Activated CD8-positive, alpha-beta memory T cell treated with anti-CD3 and anti-CD28 coated beads for 24 hours (primary cell): ENCODE data around the gene RHOH.
A peak's percentile ranks its signal among the peaks of the same experiment; 100 is the strongest.

Source experiments
- DNase-seq: peaks from one replicate; pipeline ENCODE4 v3.0.0-alpha.2; 2020

RHOH gene

GRCh38 chr4:40238700-40239548 is 42.1 kb downstream of the RHOH start:
- peak; percentile 77 for DNase-seq

- DNase-seq: peak; percentile 58
Observed at GRCh38 chr4:40240040-40240653, 43.3 kb downstream of the RHOH start.

GRCh38 chr4:40241026-40241425 is 44.2 kb downstream of the RHOH start:
- peak; percentile 53 for DNase-seq

GRCh38 chr4:40241941-40242340 is 45.1 kb downstream of the RHOH start:
- peak; percentile 74 for DNase-seq

GRCh38 chr4:40243386-40243948 is 46.6 kb downstream of the RHOH start:
- DNase-seq: no peak

- DNase-seq: no peak
Observed at GRCh38 chr4:40244606-40245005, 47.8 kb downstream of the RHOH start.

- DNase-seq: no peak
Observed at GRCh38 chr4:40245550-40245949, 48.7 kb downstream of the RHOH start.

GRCh38 chr4:40246011-40246900 is 49.4 kb downstream of the RHOH start:
- no peak for DNase-seq

GRCh38 chr4:40246938-40247337 is 50.1 kb downstream of the RHOH start:
- peak; percentile 54 for DNase-seq

GRCh38 chr4:40247350-40247749 is 50.5 kb downstream of the RHOH start:
- DNase-seq: peak; percentile 77

- no peak for DNase-seq
Observed at GRCh38 chr4:40251366-40251765, 54.5 kb downstream of the RHOH start.

- no peak for DNase-seq
Observed at GRCh38 chr4:40253906-40254305, 57.1 kb downstream of the RHOH start.

GRCh38 chr4:40254608-40255392 is 58.0 kb downstream of the RHOH start:
- no peak for DNase-seq

- no peak for DNase-seq
Observed at GRCh38 chr4:40255393-40256281, 58.8 kb downstream of the RHOH start.

GRCh38 chr4:40256329-40256728 is 59.5 kb downstream of the RHOH start:
- no peak for DNase-seq

GRCh38 chr4:40256817-40257216 is 60.0 kb downstream of the RHOH start:
- no peak for DNase-seq

GRCh38 chr4:40258627-40259026 is 61.8 kb downstream of the RHOH start:
- DNase-seq: no peak

- no peak for DNase-seq
Observed at GRCh38 chr4:40261231-40262076, 64.6 kb downstream of the RHOH start.

GRCh38 chr4:40262077-40262528 is 65.3 kb downstream of the RHOH start:
- no peak for DNase-seq

- no peak for DNase-seq
Observed at GRCh38 chr4:40262861-40263260, 66.0 kb downstream of the RHOH start.
